ENCODE data around the gene FGGY.

FGGY gene

DNA sequence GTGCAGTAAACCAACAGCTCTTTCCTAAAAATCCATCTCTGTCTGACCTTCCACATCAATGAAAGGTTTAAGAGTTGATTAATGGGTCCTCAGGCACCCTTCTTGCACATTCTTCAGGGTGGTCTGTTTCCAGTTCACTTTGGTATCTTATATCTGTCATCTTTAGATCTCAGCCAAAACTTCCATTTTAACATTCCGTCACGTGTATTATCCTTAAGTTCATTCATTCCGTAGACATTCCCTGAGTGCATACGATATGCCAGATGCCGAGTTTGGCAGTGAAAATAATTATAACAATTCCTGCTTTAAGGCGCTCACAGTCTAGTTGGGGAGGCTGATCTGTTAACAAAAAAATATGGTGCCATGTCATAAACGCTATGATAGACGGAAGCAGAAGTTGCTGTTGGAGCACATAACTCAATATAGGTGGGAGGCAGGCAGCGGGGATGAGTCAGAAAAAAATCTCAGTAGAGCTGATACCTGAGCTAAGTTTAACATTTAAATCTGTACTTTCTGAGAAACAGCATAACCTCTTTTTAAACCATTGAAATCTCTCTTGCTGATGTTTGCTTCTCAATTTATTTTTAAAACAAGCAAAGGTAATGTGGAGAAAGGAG, 458.3 kb downstream of the FGGY start:
- in situ Hi-C loops (cut with HindIII; ENCODE audit: low sequenced_read_pairs): no loop called here
- TF ChIP-seq, protein P1, sequence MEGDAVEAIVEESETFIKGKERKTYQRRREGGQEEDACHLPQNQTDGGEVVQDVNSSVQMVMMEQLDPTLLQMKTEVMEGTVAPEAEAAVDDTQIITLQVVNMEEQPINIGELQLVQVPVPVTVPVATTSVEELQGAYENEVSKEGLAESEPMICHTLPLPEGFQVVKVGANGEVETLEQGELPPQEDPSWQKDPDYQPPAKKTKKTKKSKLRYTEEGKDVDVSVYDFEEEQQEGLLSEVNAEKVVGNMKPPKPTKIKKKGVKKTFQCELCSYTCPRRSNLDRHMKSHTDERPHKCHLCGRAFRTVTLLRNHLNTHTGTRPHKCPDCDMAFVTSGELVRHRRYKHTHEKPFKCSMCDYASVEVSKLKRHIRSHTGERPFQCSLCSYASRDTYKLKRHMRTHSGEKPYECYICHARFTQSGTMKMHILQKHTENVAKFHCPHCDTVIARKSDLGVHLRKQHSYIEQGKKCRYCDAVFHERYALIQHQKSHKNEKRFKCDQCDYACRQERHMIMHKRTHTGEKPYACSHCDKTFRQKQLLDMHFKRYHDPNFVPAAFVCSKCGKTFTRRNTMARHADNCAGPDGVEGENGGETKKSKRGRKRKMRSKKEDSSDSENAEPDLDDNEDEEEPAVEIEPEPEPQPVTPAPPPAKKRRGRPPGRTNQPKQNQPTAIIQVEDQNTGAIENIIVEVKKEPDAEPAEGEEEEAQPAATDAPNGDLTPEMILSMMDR (IDR thresholded peaks at IDR 0.05; ENCODE audit: low read depth, low read length): no peak
- H3K4me3 ChIP-seq (ENCODE audit: low read depth, low read length): no peak overlapping the region
- DNase-seq (ENCODE audit: low read depth, low spot score): no peak

DNA sequence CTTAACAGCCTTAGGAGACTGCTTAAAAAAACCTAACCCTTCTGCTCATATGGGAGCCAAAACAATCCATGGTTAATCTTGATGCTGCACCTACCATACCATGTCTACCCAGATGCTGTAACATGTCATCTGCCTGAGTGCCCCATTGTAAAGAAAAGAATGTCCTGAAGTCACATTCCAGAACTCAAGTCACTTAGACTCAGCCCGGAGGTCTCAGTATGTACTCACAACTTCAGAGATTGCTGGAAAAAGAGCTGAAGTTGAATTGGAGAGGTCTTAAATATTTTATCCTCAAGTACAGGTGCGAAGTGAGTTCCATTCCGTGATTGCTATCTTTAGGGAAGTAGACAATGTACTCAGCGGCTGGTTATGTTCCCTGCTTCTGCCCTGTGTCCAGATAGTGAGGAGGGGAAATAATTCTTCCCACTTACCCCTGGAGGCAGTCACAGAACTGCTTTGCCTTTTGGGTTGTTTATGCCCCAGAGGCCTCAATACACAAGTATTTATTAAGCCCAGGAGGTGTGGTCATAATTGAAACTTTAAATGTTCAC, 460.4 kb downstream of the FGGY start:
- H3K4me3 ChIP-seq (ENCODE audit: low read depth, low read length): no peak overlapping the region
- TF ChIP-seq, protein P1 (IDR thresholded peaks at IDR 0.05; ENCODE audit: low read depth, low read length): no peak
- in situ Hi-C loops (cut with HindIII; ENCODE audit: low sequenced_read_pairs): no loop called here
- no peak for DNase-seq (ENCODE audit: low read depth, low spot score)

DNA sequence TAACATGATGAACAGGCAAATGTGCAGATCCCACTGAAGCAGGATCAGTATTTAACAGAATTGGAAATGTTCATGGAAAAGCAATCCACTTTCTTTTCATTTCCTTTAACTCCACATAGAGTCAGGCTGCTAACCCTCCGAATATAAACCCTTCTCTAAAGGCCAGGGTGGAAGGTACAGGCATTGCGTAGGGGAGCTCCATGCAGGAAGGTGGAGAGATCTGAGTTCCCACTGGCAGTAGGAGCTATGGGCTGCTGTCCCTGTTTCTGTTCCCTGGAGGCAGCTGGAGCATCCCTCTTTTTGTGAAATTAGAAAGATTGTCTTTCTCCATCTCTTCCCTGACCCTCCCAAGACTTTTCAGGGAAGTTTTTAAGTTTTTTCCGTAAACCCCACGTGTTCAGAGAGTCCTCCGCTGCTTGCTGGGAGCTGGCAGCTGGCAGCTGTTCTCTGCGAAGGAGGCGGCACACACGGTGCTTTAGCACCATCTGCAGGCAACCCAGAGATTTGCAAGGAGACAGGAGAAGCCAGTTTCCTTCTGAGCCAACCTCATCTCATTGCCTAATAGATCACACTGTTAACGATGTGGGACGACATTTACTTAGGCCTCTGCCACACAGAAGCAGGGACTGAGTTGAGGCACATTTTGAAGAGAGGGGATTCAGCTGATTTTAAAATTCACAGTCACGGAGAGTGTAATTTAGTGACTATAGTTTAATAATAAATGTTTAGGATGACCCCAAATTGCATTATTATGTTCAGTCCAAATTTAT, 462.4 kb downstream of the FGGY start:
- H3K4me3 ChIP-seq (ENCODE audit: low read depth, low read length): no peak overlapping the region
- in situ Hi-C loops (cut with HindIII; ENCODE audit: low sequenced_read_pairs): no loop called here
- TF ChIP-seq, protein P1 (IDR thresholded peaks at IDR 0.05; ENCODE audit: low read depth, low read length): peak; percentile 96
- DNase-seq (ENCODE audit: low read depth, low spot score): peak; percentile 85

DNA sequence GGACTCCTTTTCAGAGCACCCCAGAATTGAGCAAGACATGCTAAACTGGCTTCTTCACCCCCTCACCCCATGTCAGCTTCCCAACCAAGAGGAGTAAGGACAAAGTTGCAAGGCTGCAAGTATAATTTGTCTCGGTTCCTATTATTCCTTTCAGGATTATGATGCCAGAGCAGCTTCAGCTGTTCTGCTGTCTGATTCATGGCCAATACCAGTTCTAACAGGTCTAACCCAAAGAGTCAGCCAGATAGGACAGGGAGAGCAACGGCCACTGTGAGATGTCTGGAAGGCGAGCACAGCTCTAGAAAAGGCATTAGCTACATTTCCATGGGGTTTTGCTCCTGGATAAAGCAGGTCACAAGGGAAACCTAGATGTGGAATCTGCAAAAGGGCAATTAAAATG, 464.5 kb downstream of the FGGY start:
- no peak for DNase-seq (ENCODE audit: low read depth, low spot score)
- no peak overlapping the region for H3K4me3 ChIP-seq (ENCODE audit: low read depth, low read length)
- in situ Hi-C loops (cut with HindIII; ENCODE audit: low sequenced_read_pairs): no loop called here
- TF ChIP-seq, protein P1 (IDR thresholded peaks at IDR 0.05; ENCODE audit: low read depth, low read length): no peak

DNA sequence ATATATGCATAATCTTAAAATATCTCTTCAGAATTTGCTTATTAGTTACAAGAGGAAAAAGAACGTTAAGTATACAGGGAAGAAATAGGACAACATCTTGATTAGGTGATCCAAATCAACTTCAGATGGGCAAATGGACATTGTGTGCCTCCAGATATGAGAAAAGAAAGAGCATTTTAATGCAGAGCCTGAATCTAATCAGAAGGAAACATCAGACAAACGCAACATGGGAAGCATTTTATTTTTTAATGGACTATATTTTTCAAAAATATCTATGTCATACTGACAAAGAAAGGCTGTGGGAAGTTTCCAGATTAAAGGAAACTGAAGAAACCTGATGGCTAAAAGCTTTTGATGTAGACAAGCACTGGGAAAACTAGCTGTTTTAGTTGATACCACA, 466.5 kb downstream of the FGGY start:
- TF ChIP-seq, protein P1 (IDR thresholded peaks at IDR 0.05; ENCODE audit: low read depth, low read length): no peak
- DNase-seq (ENCODE audit: low read depth, low spot score): no peak
- in situ Hi-C loops (cut with HindIII; ENCODE audit: low sequenced_read_pairs): no loop called here
- no peak overlapping the region for H3K4me3 ChIP-seq (ENCODE audit: low read depth, low read length)

DNA sequence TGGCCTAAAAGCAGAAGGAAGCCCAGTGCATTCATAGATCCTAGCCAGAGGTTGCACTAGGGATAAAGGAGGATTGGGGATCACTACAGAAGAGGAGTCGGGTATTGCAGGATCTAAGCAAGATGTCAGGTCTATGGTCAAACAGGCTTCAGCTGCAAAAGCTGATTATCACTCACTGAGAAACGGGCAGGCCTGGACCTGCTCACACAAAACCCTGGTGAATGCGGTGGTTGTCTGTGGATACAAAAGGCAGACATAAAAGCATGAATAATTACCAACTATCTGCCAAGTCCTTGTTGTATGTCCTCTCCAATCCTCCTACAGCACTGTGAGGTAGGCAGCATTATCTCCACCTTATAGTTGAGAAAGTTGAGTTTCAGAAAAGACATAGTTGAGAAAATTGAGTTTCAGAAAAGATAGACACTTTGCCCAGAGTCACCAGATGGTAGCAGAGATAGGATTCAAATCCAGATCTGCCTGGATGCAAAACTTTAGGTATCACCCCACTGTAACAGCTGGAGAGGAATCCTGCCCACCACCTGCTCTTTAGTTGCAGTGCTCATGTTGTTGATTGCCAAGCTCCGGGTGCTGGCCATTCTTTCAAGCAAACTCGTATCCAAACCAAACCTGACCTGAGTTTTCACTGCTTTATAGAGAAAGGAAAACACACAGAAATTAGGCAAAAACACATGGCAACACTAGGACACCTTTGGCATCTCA, 468.3 kb downstream of the FGGY start:
- no peak for DNase-seq (ENCODE audit: low read depth, low spot score)
- H3K4me3 ChIP-seq (ENCODE audit: low read depth, low read length): no peak overlapping the region
- TF ChIP-seq, protein P1 (IDR thresholded peaks at IDR 0.05; ENCODE audit: low read depth, low read length): no peak
- in situ Hi-C loops (cut with HindIII; ENCODE audit: low sequenced_read_pairs): no loop called here
